Ramos (cell line): ENCODE data around the gene TOP2B.

Source experiments
- in situ Hi-C: fragments of 300-500 bp; cut with MboI; formaldehyde crosslinking; loops from one replicate; pipeline ENCODE4 v1.14.3; 2022; ENCODE audit warnings: low sequenced_read_pairs; ENCODE audit not compliant: unreplicated experiment

Gene TOP2B

GRCh38 chr3:25585361-25586166 is 79.1 kb downstream of the TOP2B start:
- in situ Hi-C loops, result no loop called here

GRCh38 chr3:25584011-25584789 is 80.5 kb downstream of the TOP2B start:
- in situ Hi-C loops, result no loop called here

- in situ Hi-C loops, result no loop called here
These were observed 81.4 kb downstream of the TOP2B start for GRCh38 chr3:25583343-25583742.

- in situ Hi-C loops, result no loop called here
These were observed 82.5 kb downstream of the TOP2B start for GRCh38 chr3:25582242-25582641.

- in situ Hi-C loops, result no loop called here
These were observed 82.9 kb downstream of the TOP2B start for GRCh38 chr3:25581823-25582222.

- in situ Hi-C loops, result no loop called here
These were observed 83.4 kb downstream of the TOP2B start for GRCh38 chr3:25581335-25581734.

GRCh38 chr3:25580534-25580933 is 84.2 kb downstream of the TOP2B start:
- in situ Hi-C loops, result no loop called here

- in situ Hi-C loops, result no loop called here
These were observed 86.6 kb downstream of the TOP2B start for GRCh38 chr3:25578059-25578458.

GRCh38 chr3:25576831-25577454 is 87.8 kb downstream of the TOP2B start:
- in situ Hi-C loops, result no loop called here

- in situ Hi-C loops, result no loop called here
These were observed 88.6 kb downstream of the TOP2B start for GRCh38 chr3:25576146-25576545.

- in situ Hi-C loops, result no loop called here
These were observed 89.7 kb downstream of the TOP2B start for GRCh38 chr3:25575001-25575400.

GRCh38 chr3:25574172-25574765 is 90.4 kb downstream of the TOP2B start:
- in situ Hi-C loops, result no loop called here

- in situ Hi-C loops, result no loop called here
These were observed 91.1 kb downstream of the TOP2B start for GRCh38 chr3:25573386-25574171.

- in situ Hi-C loops, result no loop called here
These were observed 91.8 kb downstream of the TOP2B start for GRCh38 chr3:25572919-25573385.

- in situ Hi-C loops, result no loop called here
These were observed 92.4 kb downstream of the TOP2B start for GRCh38 chr3:25572336-25572735.

GRCh38 chr3:25571285-25571684 is 93.4 kb downstream of the TOP2B start:
- in situ Hi-C loops, result no loop called here

GRCh38 chr3:25568525-25569078 is 96.1 kb downstream of the TOP2B start:
- in situ Hi-C loops, result no loop called here

- in situ Hi-C loops, result no loop called here
These were observed 96.7 kb downstream of the TOP2B start for GRCh38 chr3:25567806-25568524.

- in situ Hi-C loops, result no loop called here
These were observed 97.3 kb downstream of the TOP2B start for GRCh38 chr3:25567388-25567787.
